Breast epithelium (tissue), 3 donors: Measurements from ENCODE around the gene SKIL.

Experiments
- CTCF ChIP-seq, 3 donors: fragments of 450-650 bp; IDR thresholded peaks; one replicate each; pipeline ENCODE4 v1.5.1; 2016 to 2017; ENCODE audit warnings: antibody characterized with exemption in 3 of 3, mild to moderate bottlenecking in 3 of 3, moderate library complexity in 3 of 3
- POLR2A ChIP-seq: fragments of 450-650 bp; IDR thresholded peaks from one replicate; pipeline ENCODE4 v1.6.1; 2016; ENCODE audit warnings: antibody characterized with exemption, mild to moderate bottlenecking, moderate library complexity
- POLR2AphosphoS5 ChIP-seq, 3 donors: sonication (generic); formaldehyde crosslinking; IDR thresholded peaks; one replicate each; pipeline ENCODE4 v1.6.1; 2017; ENCODE audit warnings: antibody characterized with exemption in 3 of 3

- TF ChIP-seq CTCF (IDR thresholded peaks at IDR 0.05) (no peak), POLR2AphosphoS5 (IDR thresholded peaks at IDR 0.05) (no peak), POLR2A (no peak)
These were observed 34.8 kb upstream of the SKIL start for GRCh38 chr3:170322566-170323269.
